Omental fat pad (tissue), 4 donors: ENCODE data around the gene IFNA2. TPM values are rescaled to one million over a fixed set of nuclear protein-coding genes. Genes with fewer than 3 reads are reported as not detected.
"Not testable (repeated sequence)": the region's sequence is repeated elsewhere in the genome, so short reads cannot be mapped to it uniquely, and the experiment has no call there.

ENCODE experiments used
- ATAC-seq: fragments of 150-250 bp; one replicate; pipeline ENCODE4 v1.9.1; 2016; ENCODE audit warnings: mild to moderate bottlenecking, moderate library complexity; ENCODE audit not compliant: low FRiP score
- DNase-seq: peaks from one replicate; pipeline ENCODE4 v3.0.0-alpha.2; 2019; ENCODE audit warnings: low spot score
- total RNA-seq, 4 donors: library from RNA; depleted of rRNA; stranded (reverse); fragments of >200 nt; gene quantifications; one replicate each; pipeline ENCODE4 v1.1.0, GENCODE V29; 2016
- TF ChIP-seq, protein P1 (sequence below), 3 donors: fragments of 450-650 bp; IDR thresholded peaks; one replicate each; pipeline ENCODE4 v1.5.1; 2016 to 2017; ENCODE audit warnings: antibody characterized with exemption in 3 of 3, mild to moderate bottlenecking in 3 of 3, moderate library complexity in 2 of 3

The IFNA2 gene
- total RNA-seq, result under 1 TPM in 1 of 4 donors, not detected in 3; 0.75 TPM

DNA sequence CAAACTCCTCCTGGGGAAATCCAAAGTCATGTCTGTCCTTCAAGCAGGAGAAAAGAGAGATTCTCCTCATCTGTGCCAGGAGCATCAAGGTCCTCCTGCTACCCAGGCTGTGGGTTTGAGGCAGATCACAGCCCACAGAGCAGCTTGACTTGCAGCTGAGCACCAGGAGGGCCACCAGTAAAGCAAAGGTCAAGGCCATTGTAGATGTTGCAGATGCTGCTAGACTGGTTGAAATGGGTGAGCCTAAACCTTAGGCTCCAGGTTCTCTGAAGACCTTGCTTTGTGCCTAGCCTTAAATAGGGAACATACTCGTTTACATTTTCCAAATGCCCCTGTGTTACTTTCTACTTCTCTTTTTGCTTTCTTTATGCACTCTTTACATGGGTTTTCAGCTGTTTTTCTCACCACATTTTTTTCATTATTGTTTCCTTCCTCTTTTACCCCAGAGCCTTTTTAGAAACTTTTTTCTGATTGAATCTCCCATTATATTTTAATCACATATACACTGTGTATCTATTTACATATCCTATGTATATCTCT lies at the start of gene IFNA2:
Gene IFNA2, minus strand, starts transcription at position 268 of the 540 bp plus-strand sequence. Its CDS starts 69 bp downstream, at position 199.
- TF ChIP-seq, protein P1, sequence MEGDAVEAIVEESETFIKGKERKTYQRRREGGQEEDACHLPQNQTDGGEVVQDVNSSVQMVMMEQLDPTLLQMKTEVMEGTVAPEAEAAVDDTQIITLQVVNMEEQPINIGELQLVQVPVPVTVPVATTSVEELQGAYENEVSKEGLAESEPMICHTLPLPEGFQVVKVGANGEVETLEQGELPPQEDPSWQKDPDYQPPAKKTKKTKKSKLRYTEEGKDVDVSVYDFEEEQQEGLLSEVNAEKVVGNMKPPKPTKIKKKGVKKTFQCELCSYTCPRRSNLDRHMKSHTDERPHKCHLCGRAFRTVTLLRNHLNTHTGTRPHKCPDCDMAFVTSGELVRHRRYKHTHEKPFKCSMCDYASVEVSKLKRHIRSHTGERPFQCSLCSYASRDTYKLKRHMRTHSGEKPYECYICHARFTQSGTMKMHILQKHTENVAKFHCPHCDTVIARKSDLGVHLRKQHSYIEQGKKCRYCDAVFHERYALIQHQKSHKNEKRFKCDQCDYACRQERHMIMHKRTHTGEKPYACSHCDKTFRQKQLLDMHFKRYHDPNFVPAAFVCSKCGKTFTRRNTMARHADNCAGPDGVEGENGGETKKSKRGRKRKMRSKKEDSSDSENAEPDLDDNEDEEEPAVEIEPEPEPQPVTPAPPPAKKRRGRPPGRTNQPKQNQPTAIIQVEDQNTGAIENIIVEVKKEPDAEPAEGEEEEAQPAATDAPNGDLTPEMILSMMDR (IDR thresholded peaks at IDR 0.05), result no peak
- DNase-seq, result no peak
- no peak for ATAC-seq

DNA sequence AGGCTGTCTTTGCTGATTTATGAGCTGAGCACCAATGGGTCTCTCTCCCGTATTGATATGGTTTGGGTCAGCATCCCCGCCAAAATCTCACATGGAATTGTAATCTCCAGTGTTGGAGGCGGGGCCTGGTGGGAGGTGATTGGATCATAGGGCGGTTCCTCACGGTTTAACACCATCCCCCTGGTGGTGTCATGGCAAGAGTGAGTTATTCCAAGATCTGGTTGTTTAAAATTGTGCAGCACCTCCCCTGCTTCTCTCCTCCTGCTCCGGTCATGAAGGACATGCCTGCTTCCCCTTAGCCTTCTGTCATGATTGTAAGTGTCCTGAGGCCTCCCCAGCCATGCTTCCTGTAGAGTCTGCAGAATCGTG lies 49.8 kb upstream of the IFNA2 start:
- not testable (repeated sequence) for ATAC-seq

DNA sequence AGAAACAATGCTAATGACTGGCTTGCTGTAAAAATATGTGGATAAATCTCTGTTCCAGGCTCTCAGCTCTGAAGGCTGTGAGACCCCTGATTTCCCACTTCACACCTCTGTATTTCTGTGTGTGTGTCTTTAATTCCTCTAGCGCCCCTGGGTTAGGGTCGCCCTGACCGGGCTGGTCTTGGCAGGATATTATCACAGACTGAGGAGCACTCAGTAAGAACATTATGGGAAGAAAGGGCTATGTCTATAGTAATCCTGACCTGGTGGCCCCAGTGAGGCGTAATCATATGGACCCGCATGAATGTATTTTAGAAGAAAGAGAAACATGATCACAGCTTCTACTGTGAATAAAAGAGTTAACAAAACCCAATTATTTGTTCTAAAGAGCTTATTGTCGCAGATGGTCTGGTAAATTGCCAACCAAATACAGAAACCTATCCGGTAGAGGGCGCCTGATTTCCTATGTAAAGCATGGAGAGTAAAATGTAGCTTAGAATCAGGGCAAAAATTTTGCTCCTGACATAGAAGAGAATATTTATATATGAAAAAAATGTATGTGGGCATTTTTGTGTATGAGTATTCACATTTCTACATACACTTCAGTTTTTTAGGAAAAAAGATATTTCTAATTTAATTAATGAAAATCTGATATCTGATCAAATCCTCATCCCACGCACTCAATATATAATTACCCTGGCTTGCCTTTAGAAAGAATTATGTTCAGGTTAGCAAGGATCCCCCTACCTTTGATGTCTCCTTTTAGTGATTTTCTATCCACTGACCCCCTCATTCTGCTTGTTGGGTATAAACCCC lies 49.2 kb upstream of the IFNA2 start:
- no peak for ATAC-seq
- TF ChIP-seq, protein P1 (IDR thresholded peaks at IDR 0.05), result no peak
- DNase-seq, result no peak

More for the DNA sequence above, 49.8 kb upstream of the IFNA2 start:
- DNase-seq, result not testable (repeated sequence)

DNA sequence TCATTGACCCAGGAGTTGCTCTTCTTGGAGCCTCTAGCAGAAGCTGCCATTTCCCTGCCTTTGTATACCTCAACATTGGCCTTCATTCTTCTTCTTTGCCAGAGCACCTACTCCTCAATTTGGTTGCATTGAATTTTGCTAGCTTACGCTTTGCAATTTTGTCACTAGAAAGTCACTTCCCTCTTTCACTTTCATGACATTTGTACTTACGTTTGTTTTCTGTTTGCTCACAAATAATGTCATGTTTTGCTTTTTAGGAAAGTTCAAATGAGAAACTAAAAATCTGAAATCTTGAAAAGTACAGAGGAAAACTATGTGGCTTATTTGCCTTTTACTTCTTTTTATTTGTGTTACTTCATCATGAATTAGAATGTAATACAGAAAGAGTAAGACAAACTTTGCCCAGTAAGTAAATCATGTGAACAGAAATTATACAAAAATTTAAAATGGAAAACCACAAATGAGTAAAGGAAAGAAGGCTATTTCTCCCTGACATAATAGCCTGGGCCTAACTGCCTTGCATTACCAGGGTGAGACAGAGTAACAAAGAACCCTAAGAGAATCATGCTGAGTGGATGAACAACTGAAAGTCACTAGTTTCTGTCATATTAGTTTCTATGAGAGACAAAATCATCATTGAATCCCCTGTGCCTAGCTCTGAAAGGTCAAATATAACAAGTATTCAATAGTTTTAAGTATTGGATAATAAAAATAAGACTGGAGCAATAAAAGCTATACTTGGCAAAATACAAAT lies 47.7 kb upstream of the IFNA2 start:
- no peak for DNase-seq
- TF ChIP-seq, protein P1 (IDR thresholded peaks at IDR 0.05), result no peak
- ATAC-seq, result no peak

DNA sequence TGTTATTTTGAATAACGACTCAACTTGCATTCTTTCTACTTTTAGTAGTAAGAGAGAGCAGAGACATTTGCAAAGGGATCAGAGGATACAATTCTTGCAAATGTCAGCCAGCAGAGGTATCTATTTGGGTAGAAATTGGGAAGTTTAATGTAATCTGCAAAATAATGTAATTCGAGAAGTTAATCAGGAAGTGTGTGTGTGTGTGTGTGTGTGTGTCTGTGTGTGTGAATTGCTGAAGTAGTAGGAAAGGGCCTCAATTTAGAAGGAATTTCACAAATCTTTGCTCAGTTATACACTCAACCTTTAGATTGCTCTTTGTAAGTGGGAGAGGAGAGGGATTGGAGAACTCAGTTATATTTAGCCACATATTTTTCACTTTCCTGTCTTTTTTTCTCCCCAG lies 44.0 kb upstream of the IFNA2 start:
- TF ChIP-seq, protein P1 (IDR thresholded peaks at IDR 0.05), result no peak
- ATAC-seq, result no peak

DNA sequence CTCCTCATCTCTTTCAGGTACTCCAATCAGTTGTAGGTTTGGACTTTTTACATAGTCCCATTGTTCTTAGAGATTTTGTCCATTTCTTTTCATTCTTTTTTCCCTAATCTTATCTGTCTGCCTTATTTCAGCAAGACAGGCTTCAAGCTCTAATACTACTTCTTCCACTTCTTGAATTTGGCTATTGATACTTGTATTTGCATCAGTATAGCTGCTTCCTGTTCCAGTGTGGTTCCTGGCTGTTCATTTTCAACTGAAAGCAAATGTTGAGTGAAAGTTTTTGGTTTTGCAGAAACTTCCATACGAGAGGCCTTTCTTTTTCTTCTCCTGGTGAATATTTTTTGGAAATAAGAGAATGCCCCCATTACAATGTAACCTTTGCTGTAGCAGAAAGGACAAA lies 43.0 kb upstream of the IFNA2 start:
- DNase-seq (no peak), ATAC-seq (no peak)
- TF ChIP-seq, protein P1 (IDR thresholded peaks at IDR 0.05), result no peak

More for the DNA sequence above, 44.0 kb upstream of the IFNA2 start:
- DNase-seq, result no peak

DNA sequence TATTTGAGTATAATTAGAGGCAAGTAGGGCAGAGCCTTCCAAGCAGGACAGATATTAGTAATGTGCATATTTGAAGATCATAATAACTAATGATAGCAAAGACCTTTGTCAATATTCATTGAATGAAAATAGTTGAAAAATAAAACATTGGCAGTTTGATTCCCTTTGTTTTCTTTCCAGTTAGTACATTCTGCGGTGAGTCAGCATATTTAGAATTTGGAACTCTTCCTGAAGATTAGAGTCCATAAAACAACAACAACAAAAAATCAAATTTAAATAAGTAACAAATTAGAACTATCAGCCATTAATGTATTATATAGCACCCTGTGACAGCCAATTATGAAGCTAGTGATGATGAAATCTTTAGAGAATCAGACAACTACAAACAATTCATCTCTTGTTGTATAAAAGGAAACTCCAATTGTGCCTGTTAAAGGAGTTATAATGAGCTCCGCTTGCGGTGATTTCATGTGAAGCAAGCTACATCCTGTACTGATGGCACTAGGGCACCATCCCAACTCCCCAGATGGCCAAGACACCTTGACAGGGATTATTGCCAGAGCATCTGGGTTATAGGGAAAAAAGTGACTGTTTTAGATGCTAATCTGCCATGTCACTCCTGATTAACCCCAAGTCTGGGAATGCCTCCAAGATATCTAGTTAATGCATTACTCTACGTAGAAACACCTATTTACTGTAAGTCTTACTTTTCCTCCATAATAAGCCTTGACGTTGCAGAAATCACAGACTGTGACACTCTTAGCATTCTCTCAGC lies 30.5 kb upstream of the IFNA2 start:
- ATAC-seq, result no peak
- DNase-seq, result no peak
- TF ChIP-seq, protein P1 (IDR thresholded peaks at IDR 0.05), result no peak
